GM18526 (cell line): ENCODE measurements around the gene MB.

Experiments
- POLR2A ChIP-seq: IDR thresholded peaks from 3 replicates; pipeline ENCODE4 v1.6.1; 2011; ENCODE audit not compliant: insufficient read length; ENCODE audit errors: extremely low read depth

Gene MB

DNA sequence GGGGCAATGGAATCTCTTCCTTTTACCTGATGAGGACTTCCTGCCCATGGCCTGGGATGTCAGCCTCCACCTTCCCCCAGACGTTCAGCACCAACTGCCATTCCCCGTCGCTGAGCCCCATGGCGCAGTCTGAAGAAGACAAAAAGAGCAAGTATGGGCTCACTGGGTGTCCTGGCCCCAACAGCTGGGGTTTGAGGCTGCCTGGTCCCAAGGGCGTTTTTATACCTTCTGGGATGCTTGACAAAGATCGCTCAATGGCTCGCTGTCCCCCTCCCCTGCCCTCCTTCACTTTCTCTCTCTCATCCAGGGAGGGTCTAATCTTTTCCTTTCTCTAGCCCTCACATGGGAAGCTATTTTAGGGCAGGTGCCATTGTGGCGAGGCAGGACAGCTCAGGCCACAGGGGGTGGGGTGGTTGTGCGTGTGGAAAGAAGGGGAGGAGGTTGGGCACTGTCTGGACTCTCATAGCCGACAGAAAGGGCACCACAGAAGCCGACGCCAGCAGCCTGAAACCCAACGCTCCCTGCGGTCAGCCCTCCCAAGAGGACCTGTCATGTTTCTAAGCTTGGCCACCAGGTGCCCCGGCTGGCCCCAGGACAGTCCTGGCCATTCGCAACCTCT lies at the start of gene MB:
MB (minus strand) TSS at position 193 of the 619 bp plus-strand sequence; CDS start at position 121, 72 bp downstream.
- TF ChIP-seq POLR2A, result no peak

DNA sequence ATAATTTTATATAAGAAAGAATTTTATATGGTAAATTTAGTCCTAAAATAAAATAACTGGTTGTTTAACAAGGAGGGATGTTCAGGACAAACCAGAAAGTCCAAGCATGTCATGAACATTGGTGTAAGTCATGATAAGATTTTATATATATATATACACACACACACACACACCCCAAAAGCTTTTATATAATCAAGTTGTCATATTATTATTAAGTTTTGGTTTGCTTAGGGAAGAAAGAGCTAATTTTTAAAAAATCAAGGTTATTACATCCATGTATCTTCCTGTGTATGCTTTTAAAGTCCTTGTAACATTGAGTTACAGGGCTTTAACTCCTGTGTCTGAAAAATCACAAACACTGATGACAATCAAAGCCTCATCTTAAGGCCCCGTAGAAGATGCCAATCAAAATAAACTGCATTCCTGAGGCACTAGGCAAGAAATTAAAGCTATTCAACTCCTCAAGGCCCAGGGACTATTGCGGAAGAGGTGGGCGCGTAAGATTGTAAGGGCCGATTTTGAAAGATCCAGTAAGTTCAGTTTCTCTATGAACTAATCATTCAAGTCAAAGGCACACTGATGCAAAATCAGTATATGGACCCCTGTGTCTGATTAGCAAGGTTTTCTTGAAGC lies 47.9 kb upstream of the MB start:
- TF ChIP-seq POLR2A, result no peak

DNA sequence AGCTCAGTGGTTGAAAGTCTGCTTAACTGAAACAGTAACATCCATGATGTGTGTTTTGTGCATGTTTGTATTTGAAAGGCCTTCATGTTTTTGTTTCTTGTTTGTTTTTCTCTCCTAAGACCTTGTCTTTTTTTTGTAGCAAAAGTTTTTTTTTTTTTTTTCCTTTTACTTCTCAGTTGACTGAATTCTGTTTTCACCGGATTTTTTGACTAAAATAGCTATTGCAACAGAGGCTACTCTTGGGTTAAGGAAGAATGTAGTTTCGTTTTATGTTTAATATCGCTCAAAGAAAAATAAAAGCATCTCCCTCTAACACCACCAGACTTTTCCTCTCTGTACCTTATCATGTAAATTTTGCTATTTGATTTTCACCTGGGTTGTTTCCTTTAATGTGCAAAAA lies 46.2 kb upstream of the MB start:
- no peak for TF ChIP-seq POLR2A

DNA sequence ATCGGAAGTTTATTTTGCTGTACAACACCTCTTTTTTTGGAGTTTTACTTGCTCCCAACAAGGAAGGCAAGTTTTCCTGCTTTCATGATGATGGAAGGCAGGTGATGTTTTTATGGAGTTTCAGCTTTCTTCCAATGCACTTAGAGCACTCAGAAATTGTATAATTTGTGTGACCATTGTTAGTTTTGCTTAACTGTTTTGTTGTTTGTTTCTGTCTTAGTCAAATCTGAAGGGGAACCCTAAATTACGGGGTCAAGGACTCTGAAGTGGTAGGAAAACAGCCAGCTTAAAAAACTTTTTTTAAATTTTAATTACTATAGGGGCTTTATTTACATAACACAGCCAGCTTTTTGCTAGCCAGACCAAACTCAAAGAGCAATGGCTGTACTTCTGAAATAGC lies 45.8 kb upstream of the MB start:
- no peak for TF ChIP-seq POLR2A

DNA sequence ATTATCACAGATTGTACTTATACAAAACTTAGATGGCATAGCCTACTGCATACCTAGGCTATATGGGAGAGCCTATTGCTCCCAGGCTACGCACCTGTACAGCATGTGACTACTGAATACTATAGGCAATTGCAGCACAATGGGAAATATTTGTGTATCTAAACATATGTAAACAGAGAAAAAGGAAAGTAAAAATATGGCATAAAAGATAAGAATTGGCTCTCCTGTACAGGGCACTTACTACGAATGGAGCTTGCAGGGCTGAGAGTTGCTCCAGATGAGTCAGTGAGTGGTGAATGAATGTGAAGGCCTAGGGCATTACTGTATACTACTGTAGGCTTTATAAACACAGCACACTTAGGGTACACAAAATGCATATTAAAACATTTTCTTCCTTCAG lies 44.3 kb upstream of the MB start:
- no peak for TF ChIP-seq POLR2A

GRCh38 chr22:35660291-35661127 lies 43.4 kb upstream of the MB start:
- TF ChIP-seq POLR2A, result no peak

GRCh38 chr22:35657571-35658312 lies 40.6 kb upstream of the MB start:
- TF ChIP-seq POLR2A, result no peak

GRCh38 chr22:35656284-35656752 lies 39.2 kb upstream of the MB start:
- TF ChIP-seq POLR2A, result no peak

GRCh38 chr22:35653824-35654223 lies 36.7 kb upstream of the MB start:
- no peak for TF ChIP-seq POLR2A

- no peak for TF ChIP-seq POLR2A
Measured at GRCh38 chr22:35651085-35651484, 34.0 kb upstream of the MB start.

GRCh38 chr22:35649636-35650250 lies 32.6 kb upstream of the MB start:
- TF ChIP-seq POLR2A, result no peak

DNA sequence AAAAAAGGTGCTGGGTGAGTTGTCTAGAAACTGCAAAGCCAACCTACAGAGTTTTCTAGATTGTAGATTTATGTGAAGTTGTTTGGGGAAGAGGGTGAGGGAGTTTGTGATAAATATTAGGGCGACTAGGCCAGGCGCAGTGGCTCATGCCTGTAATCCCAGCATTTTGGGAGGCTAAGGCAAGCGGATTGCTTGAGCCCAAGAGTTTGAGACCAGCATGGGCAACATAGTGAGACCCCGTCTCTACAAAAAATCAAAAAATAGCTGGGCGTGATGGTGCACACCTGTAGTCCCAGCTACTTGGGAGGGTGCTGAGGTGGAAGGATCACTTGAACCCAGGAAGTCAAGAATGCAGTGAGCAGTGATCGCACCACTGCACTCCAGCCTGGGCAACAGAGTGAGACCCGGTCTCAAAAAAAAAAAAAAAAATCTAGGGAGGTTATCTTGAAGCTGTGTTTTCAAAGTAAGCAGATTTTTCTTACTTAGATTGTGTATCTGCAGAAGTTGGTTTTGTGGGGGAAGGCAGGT lies 32.0 kb upstream of the MB start:
- TF ChIP-seq POLR2A, result no peak

DNA sequence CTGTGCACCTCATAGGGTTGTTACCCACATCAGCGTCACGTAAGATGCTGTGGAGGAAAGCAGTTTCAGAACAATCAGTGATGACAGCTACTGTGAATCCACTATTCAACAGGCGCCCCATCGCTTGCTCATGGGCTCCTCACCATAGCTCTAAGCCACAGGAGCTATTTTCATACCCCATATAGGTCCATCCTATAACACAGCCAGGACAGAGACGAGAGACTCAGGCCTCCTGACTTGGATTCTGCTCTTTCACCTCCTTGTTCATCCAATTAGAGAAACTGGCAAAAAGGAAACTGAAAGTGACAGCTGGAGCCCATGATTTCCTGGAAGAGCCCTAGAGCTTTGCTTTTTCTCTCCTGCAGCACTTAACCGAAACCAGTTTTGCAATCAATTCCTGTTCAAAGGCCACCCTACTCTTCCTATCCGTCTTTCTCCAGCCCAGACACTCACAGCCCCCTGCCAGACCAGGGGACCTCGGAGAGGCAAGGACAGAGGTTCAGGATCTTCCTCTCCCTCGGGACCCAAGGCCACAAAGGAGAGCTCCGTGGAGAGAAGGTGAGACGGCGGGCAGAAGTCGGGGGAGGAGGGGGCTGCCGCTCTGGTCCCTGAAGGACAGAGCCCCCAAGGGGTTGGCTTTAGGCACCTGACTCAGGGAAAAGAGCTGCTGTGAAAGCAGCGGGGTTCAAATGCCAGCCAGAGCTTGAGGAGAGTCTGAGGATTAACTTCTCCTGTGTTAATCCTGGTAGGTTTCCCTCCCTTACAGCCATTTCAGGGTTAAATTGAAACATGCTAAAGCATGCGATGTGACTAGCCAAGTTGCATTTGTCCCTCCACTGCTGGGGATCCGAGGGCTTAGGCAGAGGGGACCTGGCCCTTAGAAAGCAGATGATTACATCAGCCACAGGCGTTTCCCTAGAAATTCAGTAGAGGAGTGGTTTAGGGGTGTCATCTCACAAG lies 31.2 kb upstream of the MB start, which contains the start of gene APOL6:
APOL6 (plus strand) TSS at position 381 of the 960 bp plus-strand sequence. CDS start 7,980 bp downstream, outside the sequence.
- TF ChIP-seq POLR2A, result peak; percentile 42
